Stimulated activated naive CD8-positive, alpha-beta T cell treated with anti-CD3 and anti-CD28 coated beads, Interleukin-15, amount 100 ng/mL, for 72 hours (primary cell): ENCODE data around the gene PTCH2.
"Not testable (repeated sequence)": the region's sequence is repeated elsewhere in the genome, so short reads cannot be mapped to it uniquely, and the experiment has no call there.

ENCODE experiments used
- ATAC-seq: fragments of 150-1000 bp; cut with Tn5 transposase; 2 replicates; pipeline ENCODE4 v1.10.0; 2021; ENCODE audit warnings: mild to moderate bottlenecking, moderate library complexity
- DNase-seq, 2 donors: peaks; one replicate each; pipeline ENCODE4 v3.0.0; 2021 to 2022
- H3K27ac Mint-ChIP-seq, 2 donors: one replicate each; pipeline ENCODE4 v1.8.0; 2022; ENCODE audit warnings: mild to moderate bottlenecking in 2 of 2, mixed read lengths in 2 of 2, moderate library complexity in 2 of 2
- H3K27me3 Mint-ChIP-seq: one replicate; pipeline ENCODE4 v1.8.0; 2022; ENCODE audit warnings: mixed read lengths
- H3K4me1 Mint-ChIP-seq: one replicate; pipeline ENCODE4 v1.8.0; 2022; ENCODE audit warnings: mild to moderate bottlenecking, mixed read lengths
- H3K4me3 Mint-ChIP-seq, 2 donors: one replicate each; pipeline ENCODE4 v1.8.0; 2022; ENCODE audit warnings: mild to moderate bottlenecking in 2 of 2, mixed read lengths in 2 of 2, moderate library complexity in 1 of 2
- H3K9me3 Mint-ChIP-seq, 2 donors: one replicate each; pipeline ENCODE4 v1.8.0; 2022; ENCODE audit warnings: mixed read lengths in 2 of 2

Gene PTCH2

DNA sequence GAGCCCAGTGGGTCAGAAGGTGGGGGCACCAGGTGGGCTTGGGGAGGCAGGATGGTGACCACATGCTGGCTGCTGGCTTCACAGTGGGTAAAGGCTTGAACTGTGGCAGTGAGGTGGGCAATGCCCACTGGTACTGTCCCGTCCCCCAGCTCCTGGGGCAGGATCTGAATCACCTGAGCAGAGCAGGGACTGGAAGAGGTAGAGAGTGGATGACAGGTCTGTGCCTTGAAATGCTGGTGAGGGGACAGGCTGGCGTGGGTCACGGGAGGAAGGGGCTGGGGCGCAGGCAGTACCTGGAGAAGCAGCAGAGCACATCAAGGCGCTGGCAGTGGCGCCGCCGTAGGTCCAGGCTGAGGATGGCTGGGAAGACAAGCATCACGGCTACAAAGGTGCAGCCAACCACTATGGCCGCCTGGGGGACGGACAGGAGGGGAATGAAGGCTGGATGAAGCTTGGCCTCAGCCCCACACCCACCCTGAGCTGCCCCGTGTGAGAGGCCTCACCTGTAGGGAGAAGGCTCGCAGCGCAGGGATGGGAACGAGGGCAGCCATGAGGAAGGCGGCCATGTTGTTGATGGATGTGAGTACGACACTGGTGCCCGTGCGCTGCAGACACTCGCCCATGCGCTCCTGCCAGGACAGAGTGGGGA lies 14.9 kb downstream of the PTCH2 start:
- no peak for ATAC-seq
- peak overlapping the region in 1 of 2 donors; percentile 35 for H3K27ac Mint-ChIP-seq
- peaks cover 14% of the 10 kb centered on the region for H3K4me1 Mint-ChIP-seq
- no peaks in the 10 kb centered on the region for H3K27me3 Mint-ChIP-seq
- H3K9me3 Mint-ChIP-seq: no peaks in the 10 kb centered on the region
- H3K4me3 Mint-ChIP-seq: no peak overlapping the region
- no peak for DNase-seq

DNA sequence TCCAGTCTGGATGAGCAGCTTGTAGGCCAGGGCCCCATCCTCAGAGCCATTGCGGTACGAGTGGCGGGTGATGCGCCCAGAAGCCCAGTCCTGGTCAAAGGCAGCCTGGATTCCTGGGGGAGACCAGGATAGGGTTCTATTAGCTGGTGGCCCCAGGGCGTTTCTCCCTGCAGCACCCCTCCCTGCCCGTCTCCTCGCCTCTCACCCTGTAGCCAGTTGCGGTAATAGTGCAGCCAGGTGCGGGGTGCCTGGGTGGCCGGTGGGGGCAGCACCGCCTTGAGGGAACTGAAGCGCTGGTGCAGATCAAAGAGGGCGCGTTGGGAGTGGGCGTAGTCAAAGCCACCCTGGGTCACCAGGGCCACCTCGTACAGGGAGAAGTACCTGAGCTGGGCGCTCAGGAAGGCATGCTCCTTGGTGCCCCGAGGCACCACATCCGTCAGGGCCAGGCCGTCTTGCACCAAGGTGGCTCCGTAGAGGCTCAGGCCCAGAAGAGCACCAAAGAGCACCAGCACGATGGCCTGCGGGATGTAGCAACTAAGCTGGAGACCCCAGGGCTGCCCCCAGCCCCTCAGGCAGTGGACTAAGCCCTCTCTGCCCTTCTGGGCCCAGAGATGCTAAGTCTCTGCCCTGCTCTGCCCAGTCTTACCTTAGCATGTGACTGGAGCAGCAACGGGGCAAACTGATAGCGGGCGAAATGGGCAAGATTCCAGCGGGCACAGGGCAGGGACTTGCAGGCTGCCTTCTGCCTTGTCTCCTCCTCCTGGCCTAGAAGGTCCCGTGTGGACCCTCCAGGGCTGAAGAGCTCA lies 15.7 kb downstream of the PTCH2 start:
- Mint-ChIP-seq H3K27ac (peak overlapping the region in 1 of 2 donors; percentile 35), H3K27me3 (no peaks in the 10 kb centered on the region), H3K4me1 (peaks cover 14% of the 10 kb centered on the region), H3K4me3 (no peak overlapping the region), H3K9me3 (no peaks in the 10 kb centered on the region)
- DNase-seq (no peak), ATAC-seq (peak; percentile 34)

DNA sequence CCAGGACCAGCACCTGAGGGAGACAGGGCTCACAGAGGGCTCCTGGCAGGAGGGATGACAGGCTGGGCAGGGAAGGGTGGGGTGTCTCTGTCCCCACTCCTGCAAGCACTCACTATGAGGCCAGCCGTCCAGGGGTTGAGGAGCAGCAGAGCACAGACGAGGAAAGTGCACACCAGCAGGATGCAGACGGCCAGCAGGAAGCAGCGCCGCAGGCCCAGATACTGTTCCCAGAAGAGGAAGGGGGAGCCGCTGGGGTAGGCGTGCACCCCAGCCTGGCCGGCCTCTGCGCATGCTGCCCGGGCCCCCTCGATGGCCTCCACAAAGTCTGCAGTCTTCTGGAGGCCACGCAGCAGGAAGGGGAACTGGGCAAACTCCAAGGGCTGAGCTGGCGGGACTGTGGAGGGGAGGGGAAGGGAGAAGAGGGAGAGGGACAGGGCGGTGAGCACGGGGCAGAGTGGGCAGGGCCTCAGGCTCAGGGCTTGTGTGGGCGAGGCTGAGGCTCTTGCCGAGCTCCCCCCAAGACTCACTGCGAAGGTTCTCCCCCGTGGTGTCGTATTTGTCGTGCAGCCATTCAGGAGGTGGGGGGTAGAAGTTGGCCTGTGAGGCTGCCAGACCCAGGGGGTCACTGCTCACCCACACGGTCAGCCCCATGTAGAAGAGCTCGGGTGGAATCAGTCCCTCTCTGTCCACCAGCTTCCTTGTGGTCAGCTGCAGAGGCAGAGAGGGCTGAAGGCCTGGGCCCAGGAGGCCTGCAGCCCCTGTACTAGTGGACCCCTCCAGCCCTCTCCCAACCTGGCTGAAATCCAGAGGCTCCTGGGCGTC lies 16.5 kb downstream of the PTCH2 start:
- Mint-ChIP-seq H3K4me1 (peaks cover 11% of the 10 kb centered on the region), H3K9me3 (no peaks in the 10 kb centered on the region), H3K27me3 (no peaks in the 10 kb centered on the region), H3K27ac (peak overlapping the region in 1 of 2 donors; percentile 49), H3K4me3 (no peak overlapping the region)
- ATAC-seq (no peak), DNase-seq (no peak)

DNA sequence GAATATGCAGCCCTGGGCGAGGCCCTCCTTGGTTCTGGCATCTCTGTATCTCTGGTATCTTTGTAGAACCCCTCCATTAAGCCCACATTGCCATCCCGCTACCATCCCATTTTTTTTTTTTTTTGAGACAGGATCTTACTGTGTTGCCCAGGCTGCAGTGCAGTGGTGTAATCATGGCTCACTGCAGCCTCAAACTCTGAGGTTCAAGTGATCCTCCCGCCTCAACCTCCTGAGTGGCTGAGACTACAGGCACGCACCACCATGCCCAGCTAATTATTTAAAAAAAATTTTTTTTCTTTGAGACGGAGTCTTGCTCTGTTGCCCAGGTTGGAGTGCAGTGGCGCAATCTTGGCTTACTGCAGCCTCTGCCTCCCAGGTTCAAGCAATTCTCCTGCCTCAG lies 18.7 kb downstream of the PTCH2 start:
- ATAC-seq, H3K27ac Mint-ChIP-seq, H3K9me3 Mint-ChIP-seq, H3K4me3 Mint-ChIP-seq, DNase-seq, H3K27me3 Mint-ChIP-seq: not testable (repeated sequence)
- H3K4me1 Mint-ChIP-seq: peaks cover 23% of the 10 kb centered on the region

DNA sequence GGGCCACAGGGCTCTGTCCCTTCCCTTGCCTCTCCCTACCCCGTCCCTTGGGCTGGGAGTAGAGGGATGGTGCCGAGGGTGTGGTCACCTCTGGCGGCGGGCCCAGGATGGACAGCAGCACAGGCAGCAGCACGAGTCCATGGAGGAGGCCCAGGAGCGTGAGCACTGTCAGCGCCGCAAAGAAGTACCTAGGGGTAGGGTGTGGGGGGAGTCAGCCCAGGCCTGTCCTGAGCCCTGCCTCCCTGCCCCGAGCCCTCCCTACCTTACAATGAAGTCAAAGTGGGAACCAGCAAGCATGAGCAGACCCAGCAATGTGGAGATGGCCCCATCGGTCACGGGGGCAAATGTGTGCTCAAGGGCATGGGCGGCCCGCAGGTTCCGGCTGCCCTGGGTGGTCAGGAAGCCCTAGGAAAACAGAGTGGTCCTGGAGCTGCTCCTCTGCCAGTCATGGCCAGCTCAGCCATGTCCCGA lies 20.0 kb downstream of the PTCH2 start:
- Mint-ChIP-seq H3K27me3 (no peaks in the 10 kb centered on the region), H3K9me3 (no peaks in the 10 kb centered on the region), H3K27ac (peak overlapping the region in 1 of 2 donors; percentile 57), H3K4me3 (no peak overlapping the region), H3K4me1 (peaks cover 37% of the 10 kb centered on the region)
- DNase-seq (no peak), ATAC-seq (no peak)

DNA sequence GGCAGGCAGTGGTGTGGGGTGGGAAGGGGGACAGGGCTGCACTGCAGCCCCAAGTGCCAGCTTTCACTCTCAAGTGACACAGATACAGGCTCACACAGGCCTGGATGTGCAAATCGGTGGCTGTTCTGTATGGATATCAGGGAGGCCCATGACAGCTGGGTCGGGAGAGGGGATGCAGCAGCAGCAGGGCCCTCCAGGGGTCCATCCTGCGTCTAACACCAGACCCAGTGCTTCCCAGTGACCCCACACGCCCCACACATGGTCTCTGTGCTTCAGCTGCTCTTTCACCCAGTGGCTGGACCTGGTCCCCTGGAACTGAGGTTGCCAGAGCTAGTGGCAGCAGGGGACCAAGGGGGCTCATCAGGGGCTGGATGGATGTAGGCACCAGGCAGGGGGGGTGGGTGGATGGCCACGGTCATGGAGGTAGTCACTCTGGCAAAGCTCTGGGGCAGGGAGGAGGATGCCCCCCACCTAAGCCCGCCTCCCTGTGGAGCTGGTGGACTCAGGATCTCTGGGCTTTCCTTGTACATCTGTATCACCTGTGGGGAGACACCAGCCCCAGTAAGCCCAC lies 20.8 kb downstream of the PTCH2 start:
- ATAC-seq: no peak
- Mint-ChIP-seq H3K4me1 (peaks cover 45% of the 10 kb centered on the region), H3K27ac (no peak overlapping the region), H3K4me3 (no peak overlapping the region), H3K9me3 (no peaks in the 10 kb centered on the region), H3K27me3 (no peaks in the 10 kb centered on the region)
- DNase-seq: no peak

DNA sequence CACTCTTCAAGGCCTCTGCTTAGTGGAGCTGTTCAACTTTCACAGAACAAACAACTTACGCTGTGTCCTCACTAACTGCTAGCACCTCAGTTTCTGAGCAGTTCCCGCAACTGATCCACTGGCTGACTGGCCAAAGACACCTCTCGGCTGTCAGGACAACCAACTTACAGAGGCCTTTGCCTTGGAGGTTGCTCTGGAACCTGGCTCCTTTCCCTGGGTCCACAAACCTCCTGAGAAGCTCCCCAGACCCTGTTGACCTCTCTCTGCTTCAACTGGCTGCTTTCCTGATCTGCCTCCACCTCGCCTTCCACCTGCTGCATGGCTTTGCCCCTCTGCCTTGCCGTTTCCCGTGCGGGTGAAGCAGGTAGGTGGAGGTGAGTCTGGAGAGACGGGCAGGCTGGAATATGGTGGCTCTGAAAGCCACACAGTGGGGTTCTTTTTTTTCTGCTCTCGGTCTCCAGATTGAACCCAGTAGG lies 21.8 kb downstream of the PTCH2 start:
- Mint-ChIP-seq H3K27me3 (no peaks in the 10 kb centered on the region), H3K27ac (peak overlapping the region in 1 of 2 donors; percentile 91), H3K4me1 (peaks cover 45% of the 10 kb centered on the region), H3K9me3 (no peaks in the 10 kb centered on the region), H3K4me3 (peak overlapping the region; percentile 93)
- ATAC-seq: no peak
- DNase-seq: no peak

DNA sequence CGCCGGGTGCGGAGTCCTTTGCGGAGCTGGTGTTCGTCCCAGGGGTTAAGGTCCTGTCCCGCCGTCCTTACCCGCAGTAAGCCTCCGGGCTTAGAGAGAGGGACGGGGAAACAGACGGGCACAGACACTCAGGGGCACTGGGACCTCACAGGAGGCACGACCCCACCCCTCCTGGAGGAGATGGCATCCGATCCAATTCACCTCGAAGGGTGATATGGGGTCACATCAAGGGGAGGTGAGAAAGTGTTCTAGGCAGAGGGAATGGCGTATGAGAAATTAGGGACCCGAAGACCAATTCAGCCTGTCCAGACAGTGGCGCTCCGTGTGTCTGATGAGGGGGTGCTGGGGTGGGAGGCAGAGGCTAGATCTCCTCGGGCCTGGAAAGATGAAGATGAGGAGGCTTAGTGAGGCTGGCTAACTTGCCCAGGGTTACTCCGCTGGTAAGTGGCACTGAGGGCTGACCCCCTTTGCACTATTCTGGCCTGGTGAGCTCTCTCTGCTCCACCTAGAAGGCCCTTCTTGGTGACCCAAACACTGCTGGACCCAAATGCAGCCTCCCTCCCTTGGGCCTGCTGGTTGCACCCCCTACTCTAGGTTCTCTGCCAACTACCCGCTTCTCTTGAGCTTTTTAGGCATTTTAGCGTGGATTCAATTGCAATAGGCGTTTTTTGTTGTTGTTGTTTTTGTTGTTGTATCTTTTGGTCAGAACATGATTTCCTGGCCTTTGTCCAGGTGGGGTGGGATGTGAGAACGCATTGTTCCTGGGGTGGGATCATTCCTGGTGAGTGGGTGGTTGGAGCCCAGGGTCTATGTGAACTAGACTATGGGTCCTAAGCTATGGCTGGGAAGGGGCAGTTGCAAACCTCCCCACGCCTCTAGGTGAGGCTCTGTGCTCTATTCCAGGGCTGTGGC lies 22.5 kb downstream of the PTCH2 start:
- peak overlapping the region; percentile 93 for H3K4me3 Mint-ChIP-seq
- peaks cover 47% of the 10 kb centered on the region for H3K4me1 Mint-ChIP-seq
- no peak for DNase-seq
- H3K27ac Mint-ChIP-seq: peak overlapping the region; percentile 100
- peak; percentile 36 for ATAC-seq
- H3K9me3 Mint-ChIP-seq: no peaks in the 10 kb centered on the region
- no peaks in the 10 kb centered on the region for H3K27me3 Mint-ChIP-seq

DNA sequence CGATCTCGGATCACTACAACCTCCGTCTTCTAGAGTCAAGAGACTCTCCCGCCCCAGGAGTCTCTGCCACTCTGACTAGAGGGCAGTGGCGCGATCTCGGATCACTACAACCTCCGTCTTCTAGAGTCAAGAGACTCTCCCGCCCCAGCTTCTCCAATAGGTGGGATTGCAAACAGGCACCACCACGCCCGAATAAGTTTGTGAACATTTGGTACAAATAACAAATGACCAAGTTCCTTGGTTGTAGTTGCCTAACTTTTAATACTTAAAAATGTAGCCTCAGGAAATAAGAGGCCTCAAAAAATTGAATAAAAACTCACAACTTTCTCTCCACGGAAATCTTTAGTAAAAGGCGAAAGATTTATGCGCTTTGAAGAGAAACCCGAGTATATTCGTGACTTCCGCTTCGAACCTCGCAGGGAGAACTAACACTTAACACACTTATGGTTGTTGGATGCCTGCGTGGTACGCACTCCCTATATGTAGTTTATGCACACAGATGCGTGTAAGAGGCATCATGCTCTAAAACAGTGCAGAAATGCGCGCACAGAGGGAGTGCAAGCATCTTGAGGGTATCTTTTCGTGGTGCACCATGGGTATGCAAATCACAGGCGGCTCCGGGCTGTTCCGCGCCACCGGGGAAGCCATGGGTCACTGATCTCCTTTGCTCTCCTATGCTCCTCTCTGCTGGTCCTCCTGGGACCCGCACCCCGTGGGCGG lies 23.3 kb downstream of the PTCH2 start:
- DNase-seq: peak; percentile 90 to 91
- Mint-ChIP-seq H3K27ac (peak overlapping the region; percentile 100), H3K4me3 (peak overlapping the region; percentile 93), H3K9me3 (no peaks in the 10 kb centered on the region), H3K27me3 (no peaks in the 10 kb centered on the region), H3K4me1 (peaks cover 55% of the 10 kb centered on the region)
- ATAC-seq: peak; percentile 92

DNA sequence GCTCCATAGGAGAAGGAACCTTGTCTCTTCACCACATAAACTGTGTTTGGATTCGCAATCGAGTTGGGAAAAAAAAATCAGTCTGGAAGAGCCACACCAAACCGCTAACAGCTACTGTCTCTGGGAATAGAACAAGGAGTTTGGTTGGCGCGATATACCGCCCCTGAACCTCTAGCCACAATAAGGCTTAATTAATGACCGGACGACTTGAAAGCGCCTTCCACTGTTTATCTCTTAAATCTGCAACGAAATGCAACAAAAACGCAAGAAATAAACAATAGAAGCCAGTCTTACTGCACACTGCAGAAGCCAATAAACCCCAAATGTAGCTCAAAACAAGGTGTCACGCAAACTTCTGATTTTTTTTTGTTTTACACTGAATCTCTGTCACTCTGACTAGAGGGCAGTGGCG lies 23.9 kb downstream of the PTCH2 start:
- Mint-ChIP-seq H3K4me3 (peak overlapping the region; percentile 93), H3K4me1 (peaks cover 60% of the 10 kb centered on the region), H3K27me3 (no peaks in the 10 kb centered on the region), H3K27ac (peak overlapping the region; percentile 100), H3K9me3 (no peaks in the 10 kb centered on the region)
- no peak for ATAC-seq
- DNase-seq: no peak

DNA sequence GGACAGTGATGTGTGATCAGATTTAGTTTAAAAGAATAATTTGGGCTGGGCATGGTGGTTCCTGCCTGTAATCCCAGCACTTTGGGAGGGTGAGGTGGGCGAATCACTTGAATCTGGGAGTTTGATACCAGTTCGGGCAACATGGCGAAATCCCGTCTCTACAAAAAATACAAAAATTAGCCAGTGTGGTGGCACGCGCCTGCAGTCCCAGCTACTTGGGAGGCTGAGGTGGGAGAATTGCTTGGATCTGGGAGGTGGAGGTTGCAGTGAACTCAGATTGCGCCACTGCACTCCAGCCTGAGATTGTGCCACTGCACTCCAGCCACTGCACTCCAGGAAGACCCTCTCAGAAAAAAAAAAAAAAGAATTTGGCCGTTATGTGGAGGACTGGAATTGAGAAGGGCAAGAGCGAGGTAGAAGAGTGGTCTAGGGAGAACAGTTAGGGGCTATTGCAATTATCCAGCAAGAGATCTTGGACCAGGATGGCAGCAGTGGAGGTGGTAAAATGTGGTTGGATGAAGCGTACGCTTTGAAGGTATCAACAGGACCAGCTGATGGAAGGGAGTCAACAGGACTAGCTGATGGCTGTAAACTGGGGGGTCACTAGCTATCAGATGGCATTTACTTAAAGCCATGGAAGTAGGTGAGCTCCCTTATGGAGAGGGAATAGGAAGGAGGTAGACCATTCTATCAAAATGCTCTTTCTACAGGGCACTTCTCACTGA lies 25.1 kb downstream of the PTCH2 start:
- H3K4me3 Mint-ChIP-seq: peak overlapping the region; percentile 42 to 65
- H3K4me1 Mint-ChIP-seq: peaks cover 73% of the 10 kb centered on the region
- H3K27ac Mint-ChIP-seq: peak overlapping the region in 1 of 2 donors; percentile 61
- DNase-seq (no peak), ATAC-seq (no peak)
- H3K27me3 Mint-ChIP-seq: no peaks in the 10 kb centered on the region
- H3K9me3 Mint-ChIP-seq: no peaks in the 10 kb centered on the region

DNA sequence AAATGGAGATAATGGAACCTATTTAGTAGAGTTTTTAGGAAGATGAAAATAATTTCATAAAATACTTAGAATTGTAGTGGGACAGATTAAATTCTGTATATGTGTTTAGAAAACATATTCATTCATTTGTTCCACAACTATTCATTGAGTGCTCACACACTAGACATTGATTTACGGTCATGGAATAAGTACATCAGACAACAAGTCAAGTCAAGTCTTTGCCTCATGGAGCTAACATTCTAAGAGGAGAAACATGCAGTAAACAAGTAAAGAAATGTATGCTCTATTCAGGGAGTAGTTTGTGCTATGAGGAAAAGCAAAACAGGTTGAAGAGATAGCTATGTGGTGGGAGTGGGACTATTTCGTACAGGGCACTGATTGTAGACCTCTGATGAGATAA lies 25.7 kb downstream of the PTCH2 start:
- Mint-ChIP-seq H3K9me3 (no peaks in the 10 kb centered on the region), H3K27me3 (no peaks in the 10 kb centered on the region), H3K4me3 (peak overlapping the region in 1 of 2 donors; percentile 42), H3K27ac (no peak overlapping the region), H3K4me1 (peaks cover 79% of the 10 kb centered on the region)
- DNase-seq (no peak), ATAC-seq (no peak)

DNA sequence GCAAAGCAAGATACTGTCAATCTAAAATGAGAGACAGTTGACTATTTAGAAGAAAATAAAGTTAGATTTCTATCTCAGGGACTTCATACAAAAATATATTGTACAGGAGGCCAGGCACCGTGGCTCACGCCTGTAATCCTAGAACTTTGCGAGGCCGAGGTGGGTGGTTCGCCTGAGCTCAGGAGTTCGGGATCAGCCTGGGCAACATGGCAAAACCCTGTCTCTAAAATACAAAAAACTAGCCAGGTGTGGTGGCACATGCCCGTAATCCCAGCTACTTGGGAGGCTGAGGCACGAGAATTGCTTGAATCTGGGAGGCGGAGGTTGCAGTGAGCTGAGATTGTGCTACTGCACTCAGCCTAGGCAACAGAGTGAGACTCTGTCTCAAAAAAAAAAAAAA lies 27.1 kb downstream of the PTCH2 start:
- H3K27ac Mint-ChIP-seq: peak overlapping the region in 1 of 2 donors; percentile 58
- not testable (repeated sequence) for DNase-seq, H3K9me3 Mint-ChIP-seq, H3K4me3 Mint-ChIP-seq, ATAC-seq, H3K27me3 Mint-ChIP-seq
- peaks cover 85% of the 10 kb centered on the region for H3K4me1 Mint-ChIP-seq
